H1 (cell line): ENCODE results near the gene RPTOR. TPM values are rescaled to one million over a fixed set of nuclear protein-coding genes. Genes with fewer than 3 reads are reported as not detected.

Experiments
- FOSL1 ChIP-seq: IDR thresholded peaks from 2 replicates; pipeline ENCODE4 v1.6.1; 2011; ENCODE audit warnings: mild to moderate bottlenecking, low read depth, low read length, moderate library complexity; ENCODE audit not compliant: insufficient read depth
- JUN ChIP-seq: IDR thresholded peaks from 2 replicates; pipeline ENCODE4 v1.6.1; 2011; ENCODE audit warnings: low read depth, mild to moderate bottlenecking, improper control_type of control experiment, low read length
- polyA plus RNA-seq, 7 experiments: library from polyadenylated mRNA; depleted of rRNA in 3 of 7; stranded (reverse) in 5 of 7; unstranded in 2 of 7; fragments of >200 nt in 5 of 7; fragments of 200-250 nt in 2 of 7; gene quantifications; 1 replicate in 5 of 7; 2 replicates in 1 of 7; 4 replicates in 1 of 7; pipeline versions ENCODE4 v1.2.1 to v1.2.3, GENCODE V29; 2011 to 2013; ENCODE audit warnings: missing spikeins in 2 of 7, mixed read lengths in 2 of 7
- total RNA-seq: library from RNA; stranded (reverse); fragmentation: NEBNext Ultra II Directional; extraction: Animal tissue kit (Norgen Biotek cat#: 25700); gene quantifications from 2 replicates; pipeline ENCODE4 v1.2.1, GENCODE V29; 2021

RPTOR gene
- total and polyA plus RNA-seq, 2 of the 8 experiments (the other 6 are each of a cell fraction or from before 2014, with no cell fraction given), result 6.9 to 28.7 TPM

- TF ChIP-seq FOSL1 (no peak), JUN (no peak)
Measured at GRCh38 chr17:80702315-80703141, 157.9 kb downstream of the RPTOR start (continued).
